CD4-positive, alpha-beta T cell treated with Interleukin-15 for 1 hour (primary cell): ENCODE measurements around the gene BTBD9.
"Not testable (repeated sequence)": the region's sequence is repeated elsewhere in the genome, so short reads cannot be mapped to it uniquely, and the experiment has no call there.

Source experiments
- DNase-seq: peaks from one replicate; pipeline ENCODE4 v3.0.0-alpha.2; 2020

The BTBD9 gene

GRCh38 chr6:38133932-38134703, 505.6 kb downstream of the BTBD9 start:
- no peak for DNase-seq

GRCh38 chr6:38131527-38131965, 508.2 kb downstream of the BTBD9 start:
- DNase-seq = no peak

- no peak for DNase-seq
These were observed 512.4 kb downstream of the BTBD9 start for GRCh38 chr6:38127284-38127683.

GRCh38 chr6:38124224-38124926, 515.4 kb downstream of the BTBD9 start:
- not testable (repeated sequence) for DNase-seq

GRCh38 chr6:38119516-38119915, 520.2 kb downstream of the BTBD9 start:
- DNase-seq = no peak

GRCh38 chr6:38118791-38119365, 520.9 kb downstream of the BTBD9 start:
- DNase-seq = no peak
